DMS53 treated with DMSO at 0.1 percent for 48 hours (cell line): ENCODE measurements around the gene SLC4A1.

Experiments used
- DNase-seq: peaks from one replicate; lab custom pipeline; 2025; ENCODE audit not compliant: unreplicated experiment; lab: John Stamatoyannopoulos, UW

Gene SLC4A1

DNA sequence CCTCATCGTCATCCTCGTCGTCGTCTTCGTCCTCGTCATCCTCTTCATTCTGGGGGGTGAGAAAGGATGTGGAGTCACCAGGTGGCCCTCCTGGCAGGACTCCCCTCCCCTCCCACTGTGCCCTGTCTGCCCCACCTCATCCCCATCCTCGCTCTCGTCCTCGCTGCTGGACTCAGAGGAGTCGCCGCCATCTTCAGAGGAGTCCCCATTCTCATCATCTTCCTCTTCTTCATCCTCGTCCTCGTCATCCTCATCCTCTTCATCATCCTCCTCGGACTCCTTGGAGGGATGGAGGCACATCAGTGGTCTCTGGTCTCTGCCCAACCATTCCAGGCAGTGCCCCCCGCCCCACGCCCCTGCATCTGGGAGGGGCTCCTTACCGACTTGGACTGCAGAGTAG lies 60.6 kb downstream of the SLC4A1 start:
- DNase-seq, result no peak

DNA sequence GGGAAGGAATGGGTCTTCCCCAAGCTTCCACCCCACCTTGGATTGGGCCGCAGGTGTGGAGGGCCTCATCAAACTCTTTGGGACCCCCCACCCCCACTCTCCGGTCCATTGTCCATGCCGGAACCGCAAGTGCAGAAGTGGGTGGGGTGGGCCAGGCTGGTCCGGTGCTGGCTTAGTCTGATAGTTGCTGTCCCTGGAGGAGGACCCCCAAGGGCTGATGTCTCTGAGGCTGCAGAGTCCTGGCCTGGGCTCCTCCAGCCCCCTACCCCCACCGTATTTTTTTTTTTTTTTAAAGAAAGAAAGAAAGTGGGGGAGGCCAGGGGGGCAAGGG lies 61.1 kb downstream of the SLC4A1 start:
- no peak for DNase-seq

- DNase-seq, result no peak
Observed at GRCh38 chr17:44205962-44206824, 61.7 kb downstream of the SLC4A1 start.

GRCh38 chr17:44204441-44204882 lies 63.5 kb downstream of the SLC4A1 start:
- DNase-seq, result no peak

- DNase-seq, result peak; percentile 16
Observed at GRCh38 chr17:44203731-44204440, 64.0 kb downstream of the SLC4A1 start.

- DNase-seq, result no peak
Observed at GRCh38 chr17:44202756-44203155, 65.2 kb downstream of the SLC4A1 start.

- no peak for DNase-seq
Observed at GRCh38 chr17:44200478-44201155, 67.3 kb downstream of the SLC4A1 start.

- peak; percentile 95 for DNase-seq
Observed at GRCh38 chr17:44199553-44200477, 68.1 kb downstream of the SLC4A1 start, which contains the start of gene ATXN7L3. ATXN7L3 (minus strand) TSS chr17:44199884; CDS start chr17:44198070, 1,814 bp downstream.

GRCh38 chr17:44198721-44199552 lies 69.0 kb downstream of the SLC4A1 start:
- peak; percentile 27 for DNase-seq
